Stimulated activated CD4-positive, alpha-beta T cell treated with anti-CD3 and anti-CD28 coated beads, Interleukin-1b, Interleukin-23, amount 100 ng/mL, for 48 hours (primary cell): ENCODE data around the gene LINC01488.

Experiments
- DNase-seq: peaks from one replicate; pipeline ENCODE4 v3.0.0-alpha.2; 2020

Gene LINC01488

GRCh38 chr11:69446108-69446507 lies 35.4 kb upstream of the LINC01488 start:
- DNase-seq, result no peak

GRCh38 chr11:69447786-69448185 lies 33.7 kb upstream of the LINC01488 start:
- no peak for DNase-seq

GRCh38 chr11:69448471-69449284 lies 32.8 kb upstream of the LINC01488 start:
- no peak for DNase-seq

- no peak for DNase-seq
Measured at GRCh38 chr11:69449320-69450063, 32.0 kb upstream of the LINC01488 start.

- no peak for DNase-seq
Measured at GRCh38 chr11:69450064-69450856, 31.2 kb upstream of the LINC01488 start.

GRCh38 chr11:69450857-69451220 lies 30.6 kb upstream of the LINC01488 start:
- DNase-seq, result no peak

GRCh38 chr11:69451289-69451688 lies 30.2 kb upstream of the LINC01488 start:
- no peak for DNase-seq

GRCh38 chr11:69452206-69452987 lies 29.1 kb upstream of the LINC01488 start:
- no peak for DNase-seq

- DNase-seq, result no peak
Measured at GRCh38 chr11:69453151-69453550, 28.3 kb upstream of the LINC01488 start.

- DNase-seq, result no peak
Measured at GRCh38 chr11:69454018-69454417, 27.4 kb upstream of the LINC01488 start.

GRCh38 chr11:69455969-69456368 lies 25.5 kb upstream of the LINC01488 start:
- no peak for DNase-seq

GRCh38 chr11:69456712-69457111 lies 24.8 kb upstream of the LINC01488 start:
- DNase-seq, result no peak

GRCh38 chr11:69459848-69460539 lies 21.5 kb upstream of the LINC01488 start:
- no peak for DNase-seq

GRCh38 chr11:69460540-69461257 lies 20.8 kb upstream of the LINC01488 start:
- no peak for DNase-seq

GRCh38 chr11:69461272-69461962 lies 20.0 kb upstream of the LINC01488 start:
- no peak for DNase-seq

- DNase-seq, result no peak
Measured at GRCh38 chr11:69462106-69462951, 19.1 kb upstream of the LINC01488 start.

- DNase-seq, result no peak
Measured at GRCh38 chr11:69463181-69463994, 18.1 kb upstream of the LINC01488 start.
